AG04450 (cell line): ENCODE data around the gene PTPMT1. TPM values are rescaled to one million over a fixed set of nuclear protein-coding genes. Genes with fewer than 3 reads are reported as not detected.

Experiments
- CTCF ChIA-PET: fragments of 300-600, 350-600 bp; formaldehyde crosslinking; extraction: SDS; loops from one replicate; lab custom pipeline; 2022; ENCODE audit warnings: antibody characterized with exemption, inconsistent platforms; lab: Charles Lee
- POLR2A ChIA-PET: fragments of 350-600 bp; formaldehyde crosslinking; extraction: SDS; loops from one replicate; lab custom pipeline; 2021; ENCODE audit warnings: antibody characterized with exemption, inconsistent platforms; lab: Yijun Ruan, JAX
- DNase-seq: peaks from one replicate; pipeline ENCODE4 v3.0.0-alpha.2; 2011; ENCODE audit warnings: low read depth, low spot score
- H3K27ac ChIP-seq: one replicate; pipeline ENCODE4 v1.5.1; 2012; ENCODE audit warnings: low read depth, low read length, control low read depth
- H3K27me3 ChIP-seq: one replicate; pipeline ENCODE4 v1.6.0; 2012; ENCODE audit warnings: low read length; ENCODE audit not compliant: control insufficient read depth, insufficient read depth
- H3K4me3 ChIP-seq: 2 replicates; pipeline ENCODE4 v1.5.1; 2011; ENCODE audit warnings: mild to moderate bottlenecking, low read depth, low read length, control low read depth
- H3K9me3 ChIP-seq: 2 replicates; pipeline ENCODE4 v1.5.1; 2012; ENCODE audit warnings: low read length; ENCODE audit not compliant: control insufficient read depth, insufficient read depth
- CTCF ChIP-seq: IDR thresholded peaks from 2 replicates; pipeline ENCODE4 v1.5.1; 2011; ENCODE audit warnings: low read depth, low read length, control low read depth, inconsistent platforms
- polyA plus RNA-seq: library from polyadenylated mRNA; depleted of rRNA; stranded (reverse); fragments of >200 nt; gene quantifications from 2 replicates; pipeline ENCODE4 v1.2.3, GENCODE V29; 2011

PTPMT1 gene
- polyA plus RNA-seq, 1 experiment = 39.5 TPM

- no peak overlapping the region for H3K27ac ChIP-seq
- no peak overlapping the region for H3K4me3 ChIP-seq
- POLR2A ChIA-PET = no interaction called here
- no peak for DNase-seq
- H3K27me3 ChIP-seq = peaks cover 16% of the 10 kb centered on the region
- peaks cover 8% of the 10 kb centered on the region; the same call in 1 of the 2 replicates for H3K9me3 ChIP-seq
- no peak for TF ChIP-seq CTCF
- CTCF ChIA-PET = no interaction called here
Measured at GRCh38 chr11:47587723-47588326, 22.4 kb downstream of the PTPMT1 start.

- no peak for TF ChIP-seq CTCF
- ChIA-PET CTCF (no interaction called here), POLR2A (no interaction called here)
- H3K4me3 ChIP-seq = no peak overlapping the region
- no peak overlapping the region for H3K27ac ChIP-seq
- H3K27me3 ChIP-seq = peaks cover 28% of the 10 kb centered on the region
- DNase-seq = no peak
- peaks cover 8% of the 10 kb centered on the region; the same call in 1 of the 2 replicates for H3K9me3 ChIP-seq
Measured at GRCh38 chr11:47589118-47589517, 23.7 kb downstream of the PTPMT1 start.

- H3K27me3 ChIP-seq = peaks cover 33% of the 10 kb centered on the region
- CTCF ChIA-PET = no interaction called here
- no peak overlapping the region for H3K27ac ChIP-seq
- no peak for TF ChIP-seq CTCF
- H3K4me3 ChIP-seq = peak overlapping the region; percentile 34; the same call in 1 of the 2 replicates
- DNase-seq = no peak
- POLR2A ChIA-PET = no interaction called here
- H3K9me3 ChIP-seq = peaks cover 8% of the 10 kb centered on the region; the same call in 1 of the 2 replicates
Measured at GRCh38 chr11:47589584-47589976, 24.2 kb downstream of the PTPMT1 start.

DNA sequence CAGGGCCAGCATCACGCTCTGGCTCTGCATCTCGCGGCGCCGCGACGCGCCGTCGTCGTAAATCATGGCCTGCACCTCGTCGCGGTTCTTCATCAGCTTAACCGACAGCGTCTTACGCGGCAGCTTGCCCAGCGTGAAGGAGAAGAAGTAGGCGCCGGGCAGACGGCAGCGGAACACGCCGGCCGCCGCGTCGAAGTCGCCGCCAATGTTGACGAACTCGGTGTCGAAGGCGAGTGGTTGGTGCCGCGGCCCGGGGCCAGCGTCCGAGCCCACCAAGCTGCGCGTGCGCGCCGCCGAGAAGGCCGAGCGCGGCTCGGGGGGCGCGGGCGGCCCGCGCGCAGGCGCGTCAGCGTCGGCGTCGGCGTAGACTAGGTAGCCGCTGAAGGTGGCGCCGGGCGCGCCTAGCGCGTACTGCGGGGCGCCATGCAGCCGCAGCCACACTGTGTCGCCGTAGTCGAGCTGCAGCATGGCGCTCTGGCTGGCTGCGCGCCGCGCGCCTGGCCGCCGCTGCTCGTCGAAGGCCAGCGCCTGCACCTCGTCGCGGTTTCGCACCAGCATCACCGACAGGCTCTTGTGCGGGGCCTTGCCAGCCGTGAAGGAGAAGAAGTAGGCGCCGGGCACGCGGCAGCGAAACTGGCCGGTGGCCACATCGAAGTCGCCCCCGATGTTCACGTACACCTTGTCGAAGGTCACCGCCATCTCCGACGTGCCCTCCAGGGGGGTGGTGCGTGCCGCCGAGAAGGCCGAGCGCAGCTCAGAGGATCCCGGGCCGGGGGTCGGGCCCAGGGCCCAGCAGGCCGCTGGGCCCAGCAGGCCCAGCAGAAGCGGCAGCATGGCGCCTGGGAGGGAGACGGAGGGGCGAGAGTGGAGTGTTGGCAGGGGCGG, 24.8 kb downstream of the PTPMT1 start:
- Histone ChIP-seq H3K27ac (no peak overlapping the region), H3K27me3 (peaks cover 39% of the 10 kb centered on the region), H3K4me3 (peak overlapping the region; percentile 34; the same call in 1 of the 2 replicates), H3K9me3 (peaks cover 8% of the 10 kb centered on the region; the same call in 1 of the 2 replicates)
- TF ChIP-seq CTCF = no peak
- ChIA-PET POLR2A (interaction anchor here (0.5 kb wide), 1 partner anchor 128 kb away, joined by 4 read pairs; no protein-coding TSS in a partner anchor), CTCF (no interaction called here)
- no peak for DNase-seq

DNA sequence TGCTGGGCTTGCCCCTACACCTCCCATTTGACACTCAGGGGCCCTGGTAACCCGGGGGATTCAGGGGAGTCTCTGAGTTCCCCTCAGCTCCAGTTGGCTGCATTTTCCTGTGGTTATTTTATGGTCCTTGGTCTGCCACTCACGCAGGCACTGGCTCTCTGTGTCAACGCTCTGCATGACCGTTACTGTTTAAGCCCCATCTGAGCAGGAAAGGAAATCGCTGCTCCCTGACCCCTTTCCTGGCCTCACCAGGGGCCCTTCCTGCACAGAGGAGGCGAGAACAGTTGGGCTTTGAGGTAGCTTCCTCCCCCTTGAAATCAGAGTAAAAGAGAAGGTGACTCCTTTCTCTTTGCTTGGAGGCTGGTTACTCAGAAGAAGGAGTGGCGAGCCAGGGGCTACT, 26.4 kb downstream of the PTPMT1 start:
- Histone ChIP-seq H3K4me3 (no peak overlapping the region), H3K27me3 (peaks cover 45% of the 10 kb centered on the region), H3K9me3 (peaks cover 8% of the 10 kb centered on the region; the same call in 1 of the 2 replicates), H3K27ac (no peak overlapping the region)
- POLR2A ChIA-PET = interaction anchor here (0.6 kb wide), 1 partner anchor 9 kb away, joined by 3 read pairs; no protein-coding TSS in a partner anchor
- no peak for DNase-seq
- TF ChIP-seq CTCF = no peak
- CTCF ChIA-PET = interaction anchor here (0.5 kb wide), 1 partner anchor 109 kb away, joined by 3 read pairs; no protein-coding TSS in a partner anchor
